ENCODE results near the gene FLII. TPM values are rescaled to one million over a fixed set of nuclear protein-coding genes. Genes with fewer than 3 reads are reported as not detected.

The FLII gene
- total RNA-seq, 1 experiment from 2014 or later = 343 TPM

DNA sequence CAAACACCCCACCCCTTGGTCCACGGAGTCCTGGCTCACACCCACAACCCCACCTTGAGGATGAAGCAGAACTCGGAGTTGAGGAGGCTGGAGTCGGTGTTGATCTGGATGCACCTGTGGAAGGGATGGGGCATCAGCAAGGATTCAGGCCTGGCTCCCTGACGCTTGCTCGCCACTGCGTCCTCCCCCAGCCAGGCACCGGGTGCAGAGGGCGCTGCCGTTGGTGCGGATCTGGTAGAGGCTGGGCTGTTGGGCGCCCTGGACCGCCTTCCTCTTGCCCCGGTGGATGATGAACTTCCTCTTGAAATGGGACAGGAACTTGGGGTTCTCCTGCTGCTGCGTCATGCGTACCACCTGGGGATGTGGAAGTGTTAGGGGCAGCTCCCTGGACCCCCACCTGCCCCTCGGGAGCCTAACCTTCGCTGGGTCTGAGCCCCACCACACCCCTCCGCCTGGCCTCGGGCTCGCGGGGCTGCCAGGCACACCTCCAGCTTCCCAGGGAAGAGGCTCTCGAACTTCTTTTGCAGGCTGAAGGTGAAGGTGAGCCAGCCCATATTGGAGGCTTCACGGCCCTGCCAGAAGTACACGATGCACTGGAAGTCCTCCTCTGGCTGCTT lies 12.3 kb downstream of the FLII start:
- H3K36me3 ChIP-seq (ENCODE audit: control insufficient read depth, insufficient read depth, low read length) = peaks cover 2% of the 10 kb centered on the region
- TF ChIP-seq, protein P1, sequence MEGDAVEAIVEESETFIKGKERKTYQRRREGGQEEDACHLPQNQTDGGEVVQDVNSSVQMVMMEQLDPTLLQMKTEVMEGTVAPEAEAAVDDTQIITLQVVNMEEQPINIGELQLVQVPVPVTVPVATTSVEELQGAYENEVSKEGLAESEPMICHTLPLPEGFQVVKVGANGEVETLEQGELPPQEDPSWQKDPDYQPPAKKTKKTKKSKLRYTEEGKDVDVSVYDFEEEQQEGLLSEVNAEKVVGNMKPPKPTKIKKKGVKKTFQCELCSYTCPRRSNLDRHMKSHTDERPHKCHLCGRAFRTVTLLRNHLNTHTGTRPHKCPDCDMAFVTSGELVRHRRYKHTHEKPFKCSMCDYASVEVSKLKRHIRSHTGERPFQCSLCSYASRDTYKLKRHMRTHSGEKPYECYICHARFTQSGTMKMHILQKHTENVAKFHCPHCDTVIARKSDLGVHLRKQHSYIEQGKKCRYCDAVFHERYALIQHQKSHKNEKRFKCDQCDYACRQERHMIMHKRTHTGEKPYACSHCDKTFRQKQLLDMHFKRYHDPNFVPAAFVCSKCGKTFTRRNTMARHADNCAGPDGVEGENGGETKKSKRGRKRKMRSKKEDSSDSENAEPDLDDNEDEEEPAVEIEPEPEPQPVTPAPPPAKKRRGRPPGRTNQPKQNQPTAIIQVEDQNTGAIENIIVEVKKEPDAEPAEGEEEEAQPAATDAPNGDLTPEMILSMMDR (IDR thresholded peaks at IDR 0.05; ENCODE audit: insufficient read depth in 1 of 2, low read depth in 1 of 2, low read length in 1 of 2, severe bottlenecking in 1 of 2, unreplicated experiment in 1 of 2) = no peak
- POLR2A ChIA-PET = no interaction called here
- CTCF ChIA-PET = no interaction called here
- peaks cover 98% of the 10 kb centered on the region for H3K36me3 Mint-ChIP-seq (ENCODE audit: insufficient read depth, unreplicated experiment)
- H3K9me3 Mint-ChIP-seq (ENCODE audit: unreplicated experiment) = no peaks in the 10 kb centered on the region
- BruUV-seq (replicated peaks) = no TSS peak
- H3K27me3 ChIP-seq (replicated peaks; ENCODE audit: control insufficient read depth, insufficient read depth, low read length) = no peaks in the 10 kb centered on the region
- H3K9me3 ChIP-seq = no peaks in the 10 kb centered on the region
- no peak overlapping the region for H3K4me3 Mint-ChIP-seq (ENCODE audit: unreplicated experiment)
- DNase-seq = no peak
- H3K4me3 ChIP-seq (ENCODE audit: low read depth, low read length) = no peak overlapping the region
- no peaks in the 10 kb centered on the region for H3K4me1 Mint-ChIP-seq (ENCODE audit: low read depth, unreplicated experiment)
- no peaks in the 10 kb centered on the region for H3K4me1 ChIP-seq
- peak overlapping the region; percentile 6 for H3K27ac Mint-ChIP-seq (ENCODE audit: unreplicated experiment)
- intact Hi-C loops (cut with micrococcal nuclease; ENCODE audit: unreplicated experiment) = no loop called here
- no peaks in the 10 kb centered on the region for H3K27me3 Mint-ChIP-seq (ENCODE audit: insufficient read depth, unreplicated experiment)

DNA sequence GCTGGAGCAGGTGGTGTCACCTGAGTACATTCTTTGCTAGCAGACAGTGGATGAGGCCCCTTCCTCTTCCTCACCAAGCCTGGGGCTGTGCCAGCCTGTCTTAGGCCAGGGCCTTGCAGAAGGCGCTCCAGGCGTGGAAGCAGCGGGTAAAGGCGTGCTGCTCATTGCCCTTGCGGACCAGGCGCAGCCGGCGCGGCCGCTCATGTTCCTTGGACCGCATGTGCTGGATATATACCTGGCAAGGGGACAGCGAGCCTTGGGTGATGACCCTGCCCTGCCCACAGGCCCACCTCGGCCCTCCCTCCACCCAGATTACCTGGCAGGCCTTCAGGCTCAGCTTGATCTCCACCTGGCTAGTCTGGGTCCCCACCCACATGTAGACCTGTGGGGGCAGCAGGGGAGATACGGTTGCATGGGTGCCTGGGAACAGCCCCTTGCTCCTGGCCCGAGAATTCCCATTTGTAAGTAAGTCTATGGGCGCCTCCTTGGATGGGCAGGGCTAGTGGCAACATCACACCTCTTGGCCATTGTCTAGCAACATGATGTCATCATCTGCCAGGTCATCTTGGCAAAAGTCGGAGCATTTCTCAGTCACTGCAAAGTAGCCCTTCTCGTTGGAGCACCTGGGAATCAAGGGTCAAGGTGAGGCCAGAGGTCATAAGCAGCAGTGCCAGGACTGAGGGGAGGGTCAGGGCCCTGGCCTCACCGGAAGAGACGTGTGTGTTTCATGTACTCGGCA lies 13.3 kb downstream of the FLII start:
- Mint-ChIP-seq H3K27ac (ENCODE audit: unreplicated experiment) (peak overlapping the region; percentile 23), H3K4me3 (ENCODE audit: unreplicated experiment) (no peak overlapping the region), H3K4me1 (ENCODE audit: low read depth, unreplicated experiment) (no peaks in the 10 kb centered on the region), H3K9me3 (ENCODE audit: unreplicated experiment) (no peaks in the 10 kb centered on the region), H3K36me3 (ENCODE audit: insufficient read depth, unreplicated experiment) (peaks cover 96% of the 10 kb centered on the region), H3K27me3 (ENCODE audit: insufficient read depth, unreplicated experiment) (no peaks in the 10 kb centered on the region)
- TSS peak; percentile 79 for BruUV-seq (replicated peaks)
- Histone ChIP-seq H3K4me1 (no peaks in the 10 kb centered on the region), H3K4me3 (ENCODE audit: low read depth, low read length) (no peak overlapping the region), H3K36me3 (ENCODE audit: control insufficient read depth, insufficient read depth, low read length) (peaks cover 2% of the 10 kb centered on the region), H3K9me3 (no peaks in the 10 kb centered on the region), H3K27me3 (replicated peaks; ENCODE audit: control insufficient read depth, insufficient read depth, low read length) (no peaks in the 10 kb centered on the region)
- ChIA-PET POLR2A (no interaction called here), CTCF (no interaction called here)
- TF ChIP-seq, protein P1 (IDR thresholded peaks at IDR 0.05; ENCODE audit: insufficient read depth in 1 of 2, low read depth in 1 of 2, low read length in 1 of 2, severe bottlenecking in 1 of 2, unreplicated experiment in 1 of 2) = no peak
- intact Hi-C loops (cut with micrococcal nuclease; ENCODE audit: unreplicated experiment) = no loop called here
- no peak for DNase-seq

DNA sequence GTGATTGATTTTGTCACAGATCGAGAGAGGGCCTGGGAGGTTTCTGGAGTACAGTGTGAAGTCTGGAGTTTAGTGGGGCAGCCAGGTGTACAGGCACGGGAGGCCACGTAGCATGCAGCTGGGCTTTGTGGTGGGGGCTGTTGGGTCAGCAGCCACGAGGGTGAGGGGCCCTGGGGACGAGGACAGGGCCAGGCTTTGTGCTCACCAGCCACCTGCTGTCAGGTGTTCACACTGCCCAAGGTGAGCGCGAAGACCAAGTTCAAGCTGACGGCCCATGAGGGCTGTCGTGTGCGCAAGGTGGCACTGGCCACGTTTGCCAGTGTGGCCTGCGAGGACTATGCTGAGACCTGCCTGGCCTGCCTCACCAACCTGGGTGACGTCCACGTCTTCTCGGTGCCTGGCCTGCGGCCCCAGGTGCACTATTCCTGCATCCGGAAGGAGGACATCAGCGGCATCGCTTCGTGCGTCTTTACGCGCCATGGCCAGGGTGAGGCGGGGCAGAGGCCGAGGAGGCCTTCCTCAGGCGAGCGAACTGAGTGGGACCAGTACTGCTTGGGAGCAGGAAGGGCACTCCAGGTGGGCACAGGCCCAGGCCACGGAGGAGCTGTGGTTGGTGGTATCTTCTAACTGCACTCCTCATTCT lies 17.2 kb downstream of the FLII start:
- peaks cover 2% of the 10 kb centered on the region; the same call in 1 of the 2 replicates for H3K36me3 ChIP-seq (ENCODE audit: control insufficient read depth, insufficient read depth, low read length)
- H3K4me3 ChIP-seq (ENCODE audit: low read depth, low read length) = no peak overlapping the region
- no peaks in the 10 kb centered on the region for H3K9me3 Mint-ChIP-seq (ENCODE audit: unreplicated experiment)
- ChIA-PET CTCF (no interaction called here), POLR2A (no interaction called here)
- H3K4me3 Mint-ChIP-seq (ENCODE audit: unreplicated experiment) = no peak overlapping the region
- TF ChIP-seq, protein P1 (IDR thresholded peaks at IDR 0.05; ENCODE audit: insufficient read depth in 1 of 2, low read depth in 1 of 2, low read length in 1 of 2, severe bottlenecking in 1 of 2, unreplicated experiment in 1 of 2) = no peak
- no peaks in the 10 kb centered on the region for H3K9me3 ChIP-seq
- no peaks in the 10 kb centered on the region for H3K4me1 Mint-ChIP-seq (ENCODE audit: low read depth, unreplicated experiment)
- no TSS peak for BruUV-seq (replicated peaks)
- intact Hi-C loops (cut with micrococcal nuclease; ENCODE audit: unreplicated experiment) = no loop called here
- H3K36me3 Mint-ChIP-seq (ENCODE audit: insufficient read depth, unreplicated experiment) = peaks cover 64% of the 10 kb centered on the region
- H3K27me3 ChIP-seq (replicated peaks; ENCODE audit: control insufficient read depth, insufficient read depth, low read length) = no peaks in the 10 kb centered on the region
- no peaks in the 10 kb centered on the region for H3K27me3 Mint-ChIP-seq (ENCODE audit: insufficient read depth, unreplicated experiment)
- no peak overlapping the region for H3K27ac Mint-ChIP-seq (ENCODE audit: unreplicated experiment)
- no peaks in the 10 kb centered on the region for H3K4me1 ChIP-seq
- DNase-seq = no peak
